B cell (primary cell): ENCODE measurements around the gene PDGFRA. TPM values are rescaled to one million over a fixed set of nuclear protein-coding genes. Genes with fewer than 3 reads are reported as not detected.

Experiments used
- ATAC-seq: fragments of 200-7000 bp; cut with Tn5 transposase; one replicate; pipeline ENCODE4 v1.10.0; 2021; ENCODE audit warnings: low read depth, mild to moderate bottlenecking, moderate number of reproducible peaks, moderate library complexity
- CTCF ChIA-PET: fragments of 350-600 bp; sonication (Branson Sonifier 250); formaldehyde crosslinking; loops from one replicate; lab custom pipeline; 2021; ENCODE audit warnings: antibody characterized with exemption, inconsistent platforms; lab: Charles Lee
- POLR2A ChIA-PET: fragments of 350-600 bp; sonication (Branson Sonifier 250); formaldehyde crosslinking; loops from one replicate; lab custom pipeline; 2021; ENCODE audit warnings: antibody characterized with exemption; lab: Charles Lee
- DNase-seq: peaks from one replicate; pipeline ENCODE4 v3.0.0; 2013
- H2AFZ ChIP-seq: 2 replicates; pipeline ENCODE4 v1.6.1; 2012; ENCODE audit warnings: mild to moderate bottlenecking, low read depth, low read length; ENCODE audit not compliant: insufficient read depth, poor library complexity, severe bottlenecking
- H3K27ac ChIP-seq, 2 donors: 1 replicate in 1 of 2; 2 replicates in 1 of 2; pipeline ENCODE4 v1.5.1; 2012 to 2013; ENCODE audit warnings: low read length in 2 of 2, mild to moderate bottlenecking in 2 of 2, moderate library complexity in 1 of 2
- H3K27me3 ChIP-seq, 4 experiments: fragments of 200-600 bp in 1 of 4; sonication (generic) in 1 of 4; replicated peaks in 1 of 4; 1 replicate in 2 of 4; 2 replicates in 2 of 4; pipeline versions ENCODE4 v1.6.1 to v1.7.0; 2013 to 2016; ENCODE audit warnings: low read length in 3 of 4, mild to moderate bottlenecking in 2 of 4, mixed read lengths in 1 of 4, moderate library complexity in 1 of 4; ENCODE audit not compliant: insufficient read depth in 4 of 4, control insufficient read depth in 3 of 4; ENCODE audit errors: control extremely low read depth in 1 of 4
- H3K36me3 ChIP-seq, 2 experiments: replicated peaks in 1 of 2; 1 replicate in 1 of 2; 2 replicates in 1 of 2; pipeline versions ENCODE4 v1.6.1 to v1.7.1; 2013; ENCODE audit warnings: low read length in 1 of 2; ENCODE audit not compliant: insufficient read depth in 2 of 2, control insufficient read depth in 1 of 2; ENCODE audit errors: control extremely low read depth in 1 of 2, extremely low read depth in 1 of 2
- H3K4me1 ChIP-seq, 2 donors: fragments of 200-600 bp in 1 of 2; sonication (generic) in 1 of 2; 1 replicate in 1 of 2; 2 replicates in 1 of 2; pipeline versions ENCODE4 v1.5.1 to v1.6.1; 2013 to 2017; ENCODE audit warnings: low read length in 2 of 2; ENCODE audit not compliant: control insufficient read depth in 2 of 2, insufficient read depth in 2 of 2
- H3K4me2 ChIP-seq: replicated peaks from 2 replicates; pipeline ENCODE3; 2012; ENCODE audit warnings: mild to moderate bottlenecking, low read depth, low read length; ENCODE audit not compliant: poor library complexity, severe bottlenecking
- H3K4me3 ChIP-seq, 5 experiments: fragments of 200-600 bp in 1 of 5; sonication (generic) in 1 of 5; 1 replicate in 3 of 5; 2 replicates in 2 of 5; pipeline versions ENCODE4 v1.5.1 to v1.7.0; 2011 to 2016; ENCODE audit warnings: low read length in 4 of 5, mild to moderate bottlenecking in 4 of 5, low read depth in 2 of 5, control low read depth in 1 of 5, moderate library complexity in 1 of 5; ENCODE audit not compliant: insufficient read depth in 1 of 5; ENCODE audit errors: control extremely low read depth in 1 of 5, extremely low read depth in 1 of 5
- H3K79me2 ChIP-seq: fragments of 200-600 bp; sonication (generic); one replicate; pipeline ENCODE4 v1.6.0; 2016; ENCODE audit warnings: low read length; ENCODE audit not compliant: control insufficient read depth, insufficient read depth
- H3K9ac ChIP-seq: fragments of 200-600 bp; sonication (generic); 2 replicates; pipeline ENCODE4 v1.6.1; 2017; ENCODE audit warnings: mild to moderate bottlenecking, low read length, moderate library complexity
- H3K9me3 ChIP-seq, 3 donors: one replicate each; pipeline versions ENCODE4 v1.6.1 to v1.7.1; 2013; ENCODE audit warnings: low read length in 2 of 3; ENCODE audit not compliant: control insufficient read depth in 2 of 3, insufficient read depth in 1 of 3; ENCODE audit errors: control extremely low read depth in 1 of 3
- H4K20me1 ChIP-seq: 2 replicates; pipeline ENCODE4 v1.6.0; 2012; ENCODE audit warnings: mild to moderate bottlenecking, low read length; ENCODE audit not compliant: insufficient read depth, control insufficient read depth, poor library complexity, severe bottlenecking
- H3K27ac Mint-ChIP-seq: one replicate; pipeline ENCODE4 v1.8.0; 2021; ENCODE audit warnings: mixed read lengths
- H3K27me3 Mint-ChIP-seq: one replicate; pipeline ENCODE4 v1.8.0; 2021; ENCODE audit warnings: mixed read lengths
- H3K4me1 Mint-ChIP-seq: one replicate; pipeline ENCODE4 v1.8.0; 2021; ENCODE audit warnings: mixed read lengths
- H3K4me3 Mint-ChIP-seq: one replicate; pipeline ENCODE4 v1.8.0; 2021; ENCODE audit warnings: mixed read lengths
- H3K9me3 Mint-ChIP-seq: one replicate; pipeline ENCODE4 v1.8.0; 2022; ENCODE audit warnings: mixed read lengths; ENCODE audit not compliant: insufficient read depth
- EZH2 ChIP-seq: IDR thresholded peaks from 2 replicates; pipeline ENCODE4 v1.6.1; 2012; ENCODE audit warnings: borderline replicate concordance, low read depth, mild to moderate bottlenecking, moderate library complexity, low read length; ENCODE audit not compliant: insufficient read depth, poor library complexity, severe bottlenecking
- WGBS: methylation state at CpG from one replicate; pipeline ENCODE4 v1.1.5; 2013; ENCODE audit warnings: missing lambda C conversion rate; ENCODE audit not compliant: insufficient coverage; 5-methylcytosine and 5-hydroxymethylcytosine counted together
- intact Hi-C: fragments of 100-400 bp; cut with micrococcal nuclease; formaldehyde crosslinking; loops from one replicate; pipeline ENCODE4 v1.10.0; 2022
- polyA plus RNA-seq: library from polyadenylated mRNA; depleted of rRNA; stranded (reverse); fragments of >200 nt; gene quantifications from 2 replicates; pipeline ENCODE4 v1.2.3, GENCODE V29; 2012
- total RNA-seq, 2 donors: library from RNA; stranded (reverse); fragments of 120-200 nt in 1 of 2; gene quantifications; 1 replicate in 1 of 2; 2 replicates in 1 of 2; pipeline versions ENCODE4 v1.2.3 to v1.2.4, GENCODE V29; 2013 to 2022
- TF ChIP-seq, protein P1 (sequence below): fragments of 200-600 bp; IDR thresholded peaks from one replicate; pipeline ENCODE4 v1.8.0; 2022; ENCODE audit warnings: antibody characterized with exemption, mild to moderate bottlenecking

Gene PDGFRA
- total and polyA plus RNA-seq, 2 donors (not counting 1 experiment from before 2014, with no cell fraction given): not detected

DNA sequence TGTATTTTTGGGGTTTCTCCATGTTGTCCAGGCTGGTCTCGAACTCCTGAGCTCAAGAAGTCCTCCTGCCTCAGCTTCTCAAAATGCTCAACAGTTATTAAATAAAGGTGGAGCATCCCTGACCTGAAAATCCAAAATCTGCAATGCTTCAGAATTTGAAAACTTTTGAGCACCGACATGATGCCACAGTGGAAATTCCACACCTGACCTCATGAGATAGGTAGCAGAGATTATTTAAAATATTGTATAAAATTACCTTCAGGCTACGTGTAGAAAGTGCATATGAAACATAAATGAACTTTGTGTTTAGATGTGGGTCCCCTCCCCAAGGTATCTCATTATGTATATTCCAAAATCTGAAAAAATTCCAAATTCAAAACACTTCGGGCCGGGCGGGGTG is 42.7 kb upstream of the PDGFRA start:
- no peaks in the 10 kb centered on the region for H3K36me3 ChIP-seq
- Mint-ChIP-seq H3K4me3 (no peak overlapping the region), H3K9me3 (no peaks in the 10 kb centered on the region), H3K4me1 (peaks cover 4% of the 10 kb centered on the region), H3K27me3 (peaks cover 3% of the 10 kb centered on the region), H3K27ac (no peak overlapping the region)
- no peak overlapping the region for H3K4me3 ChIP-seq
- H3K27ac ChIP-seq: no peak overlapping the region
- H4K20me1 ChIP-seq: no peaks in the 10 kb centered on the region
- intact Hi-C loops: no loop called here
- no peak for TF ChIP-seq EZH2
- TF ChIP-seq, protein P1, sequence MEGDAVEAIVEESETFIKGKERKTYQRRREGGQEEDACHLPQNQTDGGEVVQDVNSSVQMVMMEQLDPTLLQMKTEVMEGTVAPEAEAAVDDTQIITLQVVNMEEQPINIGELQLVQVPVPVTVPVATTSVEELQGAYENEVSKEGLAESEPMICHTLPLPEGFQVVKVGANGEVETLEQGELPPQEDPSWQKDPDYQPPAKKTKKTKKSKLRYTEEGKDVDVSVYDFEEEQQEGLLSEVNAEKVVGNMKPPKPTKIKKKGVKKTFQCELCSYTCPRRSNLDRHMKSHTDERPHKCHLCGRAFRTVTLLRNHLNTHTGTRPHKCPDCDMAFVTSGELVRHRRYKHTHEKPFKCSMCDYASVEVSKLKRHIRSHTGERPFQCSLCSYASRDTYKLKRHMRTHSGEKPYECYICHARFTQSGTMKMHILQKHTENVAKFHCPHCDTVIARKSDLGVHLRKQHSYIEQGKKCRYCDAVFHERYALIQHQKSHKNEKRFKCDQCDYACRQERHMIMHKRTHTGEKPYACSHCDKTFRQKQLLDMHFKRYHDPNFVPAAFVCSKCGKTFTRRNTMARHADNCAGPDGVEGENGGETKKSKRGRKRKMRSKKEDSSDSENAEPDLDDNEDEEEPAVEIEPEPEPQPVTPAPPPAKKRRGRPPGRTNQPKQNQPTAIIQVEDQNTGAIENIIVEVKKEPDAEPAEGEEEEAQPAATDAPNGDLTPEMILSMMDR: no peak
- H3K4me1 ChIP-seq: no peaks in the 10 kb centered on the region
- H3K79me2 ChIP-seq: no peaks in the 10 kb centered on the region
- DNase-seq: no peak
- no peaks in the 10 kb centered on the region for H3K9me3 ChIP-seq
- no peak overlapping the region for H3K9ac ChIP-seq
- WGBS: no CpG with 5 or more reads among the region's 6 CpGs
- ATAC-seq: no peak
- no peaks in the 10 kb centered on the region for H3K27me3 ChIP-seq
- CTCF ChIA-PET: no interaction called here
- no peak overlapping the region for H3K4me2 ChIP-seq
- no peak overlapping the region for H2AFZ ChIP-seq
- POLR2A ChIA-PET: no interaction called here

DNA sequence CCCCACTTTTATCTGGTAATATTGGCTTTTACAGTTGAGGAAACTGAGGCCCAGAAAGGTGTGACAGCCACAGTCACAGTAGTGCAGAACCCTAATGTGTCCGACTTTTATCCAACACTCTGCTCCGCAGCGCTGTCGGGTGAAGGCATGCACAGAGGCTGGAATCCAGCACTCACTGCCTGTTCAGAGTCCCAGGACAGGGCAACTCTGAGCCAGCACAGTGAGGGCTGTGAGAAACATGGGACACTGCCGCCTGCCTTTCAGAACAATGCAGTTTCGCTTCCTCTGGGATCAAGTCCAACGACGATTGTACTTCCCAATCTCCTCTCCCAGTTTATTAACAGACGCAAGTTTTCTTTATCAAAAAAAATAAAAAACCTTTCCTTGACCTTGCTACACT is 41.9 kb upstream of the PDGFRA start:
- H3K27me3 Mint-ChIP-seq: peaks cover 3% of the 10 kb centered on the region
- H3K4me3 ChIP-seq: no peak overlapping the region
- no peaks in the 10 kb centered on the region for H4K20me1 ChIP-seq
- H3K79me2 ChIP-seq: no peaks in the 10 kb centered on the region
- 92% methylated on average over 9 of the region's 9 CpGs for WGBS
- no peak overlapping the region for H3K27ac ChIP-seq
- intact Hi-C loops: no loop called here
- H3K9me3 Mint-ChIP-seq: no peaks in the 10 kb centered on the region
- no peak overlapping the region for H3K4me3 Mint-ChIP-seq
- no peak overlapping the region for H3K9ac ChIP-seq
- no peaks in the 10 kb centered on the region for H3K27me3 ChIP-seq
- no peak overlapping the region for H3K4me2 ChIP-seq
- H3K36me3 ChIP-seq: no peaks in the 10 kb centered on the region
- no peak overlapping the region for H2AFZ ChIP-seq
- H3K4me1 ChIP-seq: no peaks in the 10 kb centered on the region
- peaks cover 0 to 2% (median 0%) of the 10 kb centered on the region in 3 donors for H3K9me3 ChIP-seq
- peaks cover 4% of the 10 kb centered on the region for H3K4me1 Mint-ChIP-seq
- ChIA-PET CTCF (no interaction called here), POLR2A (no interaction called here)
- ATAC-seq: no peak
- H3K27ac Mint-ChIP-seq: no peak overlapping the region
- DNase-seq: no peak
- TF ChIP-seq, protein P1: no peak
- TF ChIP-seq EZH2: no peak
